PC-3 (cell line): ENCODE data around the gene LRRFIP1.

Experiments used
- EZH2 ChIP-seq: fragments of 300-600 bp; sonication (generic); IDR thresholded peaks from one replicate; pipeline ENCODE4 v1.6.1; 2017; ENCODE audit warnings: antibody characterized with exemption, mild to moderate bottlenecking, low read length; ENCODE audit not compliant: unreplicated experiment
- EZH2phosphoT487 ChIP-seq: fragments of 300-600 bp; sonication (generic); IDR thresholded peaks from 2 replicates; pipeline ENCODE4 v1.6.1; 2018; ENCODE audit warnings: mild to moderate bottlenecking, antibody characterized with exemption, low read length, borderline replicate concordance
- TF ChIP-seq, protein P1 (sequence below): fragments of 300-600 bp; sonication (generic); conservative IDR thresholded peaks from 2 replicates; pipeline ENCODE4 v1.5.1; 2017; ENCODE audit warnings: antibody characterized with exemption, low read depth, mild to moderate bottlenecking, low read length

DNA sequence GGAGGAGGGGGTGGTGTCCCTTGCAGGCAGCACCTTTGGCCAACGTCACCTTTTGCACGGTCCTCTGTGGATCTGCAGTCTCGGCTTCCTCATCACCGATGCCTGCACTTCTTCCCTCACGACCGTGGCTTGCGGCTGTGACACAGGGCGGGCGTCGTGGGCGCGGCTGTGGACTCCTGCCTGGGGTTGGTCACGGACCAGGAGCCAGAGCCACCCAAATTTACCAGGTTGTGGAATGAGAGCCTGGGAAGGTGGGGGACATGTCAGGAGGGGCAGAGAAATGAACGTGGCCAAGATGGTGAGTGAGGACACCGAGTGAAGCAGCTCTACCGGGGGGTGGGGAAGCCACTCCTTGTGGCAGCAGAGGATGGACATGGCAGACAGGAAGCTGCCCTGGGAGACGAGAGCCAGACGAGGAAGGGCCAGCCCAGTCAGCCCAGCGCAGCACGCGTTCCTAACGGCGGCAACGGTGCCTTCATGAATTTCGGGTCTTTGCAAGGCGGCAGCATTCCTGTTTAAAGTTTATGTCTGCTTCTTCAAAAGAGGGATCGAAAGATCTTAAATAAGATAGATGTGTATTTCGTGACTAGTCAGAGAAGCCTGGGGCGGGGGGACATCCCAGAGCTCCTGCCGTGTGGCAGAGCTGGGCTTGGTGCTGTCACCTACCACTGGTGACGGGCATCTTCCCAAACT, 84.2 kb downstream of the LRRFIP1 start:
- TF ChIP-seq, protein P1, sequence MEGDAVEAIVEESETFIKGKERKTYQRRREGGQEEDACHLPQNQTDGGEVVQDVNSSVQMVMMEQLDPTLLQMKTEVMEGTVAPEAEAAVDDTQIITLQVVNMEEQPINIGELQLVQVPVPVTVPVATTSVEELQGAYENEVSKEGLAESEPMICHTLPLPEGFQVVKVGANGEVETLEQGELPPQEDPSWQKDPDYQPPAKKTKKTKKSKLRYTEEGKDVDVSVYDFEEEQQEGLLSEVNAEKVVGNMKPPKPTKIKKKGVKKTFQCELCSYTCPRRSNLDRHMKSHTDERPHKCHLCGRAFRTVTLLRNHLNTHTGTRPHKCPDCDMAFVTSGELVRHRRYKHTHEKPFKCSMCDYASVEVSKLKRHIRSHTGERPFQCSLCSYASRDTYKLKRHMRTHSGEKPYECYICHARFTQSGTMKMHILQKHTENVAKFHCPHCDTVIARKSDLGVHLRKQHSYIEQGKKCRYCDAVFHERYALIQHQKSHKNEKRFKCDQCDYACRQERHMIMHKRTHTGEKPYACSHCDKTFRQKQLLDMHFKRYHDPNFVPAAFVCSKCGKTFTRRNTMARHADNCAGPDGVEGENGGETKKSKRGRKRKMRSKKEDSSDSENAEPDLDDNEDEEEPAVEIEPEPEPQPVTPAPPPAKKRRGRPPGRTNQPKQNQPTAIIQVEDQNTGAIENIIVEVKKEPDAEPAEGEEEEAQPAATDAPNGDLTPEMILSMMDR = no peak
- no peak for TF ChIP-seq EZH2phosphoT487
- no peak for TF ChIP-seq EZH2
